Measurements from ENCODE around the gene CDR2.

Gene CDR2

DNA sequence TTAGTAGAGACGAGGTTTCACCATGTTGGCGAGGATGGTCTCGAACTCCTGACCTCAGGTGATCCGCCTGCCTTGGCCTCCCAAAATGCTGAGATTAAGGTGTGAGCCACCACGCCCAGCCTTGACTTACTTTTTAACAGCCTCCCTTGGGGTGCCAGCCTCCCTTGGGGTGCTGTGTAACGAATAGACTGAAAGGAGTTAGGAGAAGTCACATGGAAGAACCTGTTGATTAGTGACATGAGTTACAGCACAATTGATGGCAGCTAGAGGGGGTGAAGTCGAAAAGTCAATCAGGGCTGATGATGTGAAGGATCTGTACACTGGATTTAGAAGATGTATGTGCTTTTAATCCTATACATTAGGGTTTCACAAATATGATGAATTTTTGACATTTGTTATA, 39.4 kb upstream of the CDR2 start:
- TF ChIP-seq, protein P1, sequence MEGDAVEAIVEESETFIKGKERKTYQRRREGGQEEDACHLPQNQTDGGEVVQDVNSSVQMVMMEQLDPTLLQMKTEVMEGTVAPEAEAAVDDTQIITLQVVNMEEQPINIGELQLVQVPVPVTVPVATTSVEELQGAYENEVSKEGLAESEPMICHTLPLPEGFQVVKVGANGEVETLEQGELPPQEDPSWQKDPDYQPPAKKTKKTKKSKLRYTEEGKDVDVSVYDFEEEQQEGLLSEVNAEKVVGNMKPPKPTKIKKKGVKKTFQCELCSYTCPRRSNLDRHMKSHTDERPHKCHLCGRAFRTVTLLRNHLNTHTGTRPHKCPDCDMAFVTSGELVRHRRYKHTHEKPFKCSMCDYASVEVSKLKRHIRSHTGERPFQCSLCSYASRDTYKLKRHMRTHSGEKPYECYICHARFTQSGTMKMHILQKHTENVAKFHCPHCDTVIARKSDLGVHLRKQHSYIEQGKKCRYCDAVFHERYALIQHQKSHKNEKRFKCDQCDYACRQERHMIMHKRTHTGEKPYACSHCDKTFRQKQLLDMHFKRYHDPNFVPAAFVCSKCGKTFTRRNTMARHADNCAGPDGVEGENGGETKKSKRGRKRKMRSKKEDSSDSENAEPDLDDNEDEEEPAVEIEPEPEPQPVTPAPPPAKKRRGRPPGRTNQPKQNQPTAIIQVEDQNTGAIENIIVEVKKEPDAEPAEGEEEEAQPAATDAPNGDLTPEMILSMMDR (IDR thresholded peaks at IDR 0.05): no peak

DNA sequence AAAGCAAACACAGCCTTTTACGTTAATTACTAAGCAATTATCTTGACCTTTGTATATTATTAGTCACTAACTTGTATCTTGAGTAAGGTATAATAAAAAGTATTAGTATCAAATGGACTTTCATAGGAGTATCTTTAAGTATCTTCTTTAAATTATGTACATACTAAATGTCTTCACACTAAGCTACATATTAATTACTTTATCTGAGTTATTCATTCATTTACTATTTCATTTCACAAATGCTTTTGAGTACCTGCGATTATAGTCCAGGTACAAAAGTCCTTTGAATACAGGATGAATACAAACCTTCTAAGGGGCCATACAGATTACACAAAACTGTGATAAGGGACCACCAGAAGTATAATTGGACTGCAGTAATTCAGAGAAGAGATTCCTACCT, 33.1 kb upstream of the CDR2 start:
- TF ChIP-seq, protein P1 (IDR thresholded peaks at IDR 0.05): no peak

DNA sequence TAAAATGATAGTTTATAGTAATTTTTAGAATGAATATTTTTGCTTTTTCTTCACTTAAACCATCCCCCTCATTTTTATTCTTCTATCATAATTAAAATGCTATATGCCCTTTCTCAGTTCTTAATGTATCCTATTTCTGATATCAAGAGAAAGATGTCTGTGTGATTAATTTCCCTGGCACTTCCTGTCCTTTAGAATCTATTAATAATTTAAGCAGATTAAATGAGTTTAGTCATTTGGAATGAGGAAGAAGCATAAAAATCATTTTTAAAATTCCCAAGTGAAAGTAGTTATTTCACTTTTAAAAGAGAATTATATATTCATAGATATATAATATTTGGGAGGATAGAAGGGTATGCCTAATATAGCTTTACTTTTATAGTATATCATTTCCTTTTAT, 27.8 kb upstream of the CDR2 start:
- TF ChIP-seq, protein P1 (IDR thresholded peaks at IDR 0.05): no peak

DNA sequence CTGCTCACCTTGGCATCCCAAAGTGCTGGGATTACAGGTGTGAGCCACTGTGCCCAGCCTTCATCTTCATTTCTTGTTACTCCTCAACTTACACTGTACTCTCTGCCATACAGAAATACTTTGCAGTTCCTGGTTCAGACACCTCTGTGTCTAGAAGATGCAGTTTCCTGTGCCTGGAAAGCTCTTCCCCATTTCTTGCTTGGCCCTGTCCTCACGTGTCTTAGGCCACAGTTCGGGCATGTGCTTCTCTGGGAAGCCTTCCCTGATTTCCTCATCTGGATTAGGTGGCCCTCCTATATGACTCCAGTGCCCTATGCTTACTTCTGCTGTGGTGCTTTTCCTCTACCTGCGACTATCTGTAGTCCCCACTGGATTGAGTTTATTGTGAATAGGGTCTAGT, 26.5 kb upstream of the CDR2 start:
- TF ChIP-seq, protein P1 (IDR thresholded peaks at IDR 0.05): no peak

DNA sequence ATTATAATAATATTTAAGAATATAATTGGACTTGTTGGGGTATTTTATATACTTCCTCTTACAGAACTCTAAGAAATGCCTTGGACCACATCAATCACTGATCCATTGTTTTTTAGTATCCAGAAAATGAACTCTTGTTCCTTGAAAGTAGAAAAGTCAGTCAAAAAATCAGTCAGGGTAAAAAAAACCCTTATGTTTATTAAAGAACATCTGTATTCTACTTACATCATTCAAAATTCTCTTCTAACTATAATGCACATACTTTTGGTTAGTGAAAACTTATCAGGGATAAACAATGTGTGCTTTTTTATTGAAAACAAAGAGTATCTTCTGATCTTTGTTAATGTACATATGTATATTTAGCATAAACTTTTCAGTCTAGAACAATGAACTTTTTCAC, 23.5 kb upstream of the CDR2 start:
- TF ChIP-seq, protein P1 (IDR thresholded peaks at IDR 0.05): no peak

DNA sequence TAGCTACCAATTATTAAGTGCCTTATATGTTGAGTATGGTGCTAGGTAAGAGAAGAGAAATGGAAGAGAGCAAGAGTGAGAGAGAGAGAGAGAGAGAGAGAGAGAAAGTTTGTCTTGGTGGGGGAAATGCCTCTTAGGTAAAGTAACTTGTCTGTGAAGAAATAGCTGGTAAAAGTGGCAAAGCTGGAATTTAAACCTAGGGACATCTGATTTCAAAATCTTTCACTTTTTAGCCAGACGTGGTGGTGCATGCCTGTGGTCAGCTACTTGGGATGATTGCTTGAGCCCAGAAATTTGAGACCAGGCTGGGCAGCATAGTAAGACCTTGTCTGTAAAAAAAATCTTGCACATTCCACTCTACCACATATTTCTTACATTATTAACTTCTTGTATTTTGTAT, 23.0 kb upstream of the CDR2 start:
- TF ChIP-seq, protein P1 (IDR thresholded peaks at IDR 0.05): no peak

DNA sequence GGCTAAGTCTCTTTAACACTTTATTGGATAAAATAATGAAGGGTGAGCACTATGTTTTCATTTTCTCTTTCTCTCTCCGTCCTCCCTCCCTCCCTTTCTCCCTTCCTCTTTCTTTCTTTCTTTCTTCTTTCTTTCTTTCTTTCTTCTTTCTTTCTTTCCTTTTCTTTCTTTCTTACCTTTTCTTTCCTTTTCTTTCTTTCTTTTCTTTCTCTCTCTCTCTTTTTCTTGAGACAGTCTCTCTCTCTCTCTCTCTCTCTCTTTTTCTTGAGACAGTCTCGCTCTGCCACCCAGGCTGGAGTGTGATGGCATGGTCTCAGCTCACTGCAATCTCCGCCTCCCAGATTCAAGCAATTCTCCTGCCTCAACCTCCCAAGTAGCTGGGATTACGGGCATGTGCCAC, 21.5 kb upstream of the CDR2 start:
- TF ChIP-seq, protein P1 (IDR thresholded peaks at IDR 0.05): no peak

DNA sequence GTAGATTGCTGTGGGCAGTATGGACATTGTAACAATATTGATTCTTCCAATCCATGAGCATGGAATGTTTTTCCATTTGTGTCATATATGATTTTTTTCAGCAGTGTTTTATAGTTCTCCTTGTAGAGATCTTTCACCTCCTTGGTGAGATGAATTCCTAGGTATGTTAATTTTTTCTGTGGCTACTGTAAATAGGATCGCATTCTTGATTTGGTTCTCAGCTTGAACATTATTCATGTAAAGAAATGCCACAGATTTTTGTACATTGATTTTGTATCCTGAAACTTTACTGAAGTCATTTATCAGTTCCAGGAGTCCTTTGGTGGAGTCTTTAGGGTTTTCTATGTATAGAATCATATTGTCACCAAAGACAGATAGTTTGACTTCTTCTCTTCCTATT, 19.7 kb upstream of the CDR2 start:
- TF ChIP-seq, protein P1 (IDR thresholded peaks at IDR 0.05): no peak
